OCI-LY7 (cell line): Measurements from ENCODE around the gene RAB42. TPM values are rescaled to one million over a fixed set of nuclear protein-coding genes. Genes with fewer than 3 reads are reported as not detected.
A peak's percentile ranks its signal among the peaks of the same experiment; 100 is the strongest.
"Not testable (repeated sequence)": the region's sequence is repeated elsewhere in the genome, so short reads cannot be mapped to it uniquely, and the experiment has no call there.

Experiments used
- BruUV-seq: library from RNA; stranded (reverse); fragments of 400-500 nt; replicated peaks from 2 replicates; lab custom pipeline; 2021; lab: Mats Ljungman, UMichigan
- CTCF ChIA-PET: fragments of 300-600 bp; sonication (Branson Sonifier 250); formaldehyde crosslinking; loops from one replicate; lab custom pipeline; 2022; ENCODE audit warnings: antibody characterized with exemption; ENCODE audit not compliant: unreplicated experiment; lab: Charles Lee
- POLR2A ChIA-PET: fragments of 300-600 bp; sonication (Branson Sonifier 250); formaldehyde crosslinking; loops from one replicate; lab custom pipeline; 2022; ENCODE audit warnings: antibody characterized with exemption; lab: Charles Lee
- DNase-seq: peaks from one replicate; pipeline ENCODE4 v3.0.0-alpha.2; 2015; ENCODE audit warnings: low spot score
- H2AFZ ChIP-seq: fragments of 200-600 bp; sonication (generic), shearing (Covaris generic); 2 replicates; pipeline ENCODE4 v1.6.1; 2014; ENCODE audit warnings: mild to moderate bottlenecking, antibody characterized with exemption, low read length, moderate library complexity
- H3K27ac ChIP-seq: fragments of 200-600 bp; sonication (generic); 2 replicates; pipeline ENCODE4 v1.5.1; 2014; ENCODE audit warnings: mixed run types, low read depth, mild to moderate bottlenecking, moderate library complexity, low read length, inconsistent platforms; ENCODE audit not compliant: poor library complexity, severe bottlenecking
- H3K36me3 ChIP-seq: fragments of 200-600 bp; sonication (generic); 2 replicates; pipeline ENCODE4 v1.6.1; 2014; ENCODE audit warnings: mild to moderate bottlenecking, antibody characterized with exemption, low read length, moderate library complexity, mixed read lengths; ENCODE audit not compliant: insufficient read depth
- H3K4me1 ChIP-seq: fragments of 200-600 bp; sonication (generic); 2 replicates; pipeline ENCODE4 v1.5.1; 2014; ENCODE audit warnings: mild to moderate bottlenecking, low read length; ENCODE audit not compliant: insufficient read depth, poor library complexity, severe bottlenecking
- H3K4me2 ChIP-seq: fragments of 200-600 bp; sonication (generic); 2 replicates; pipeline ENCODE4 v1.6.1; 2014; ENCODE audit warnings: mild to moderate bottlenecking, low read length
- H3K4me3 ChIP-seq: fragments of 200-600 bp; sonication (generic); 2 replicates; pipeline ENCODE4 v1.5.1; 2014; ENCODE audit warnings: mild to moderate bottlenecking, low read depth, low read length; ENCODE audit not compliant: poor library complexity, severe bottlenecking
- H3K79me2 ChIP-seq: fragments of 200-600 bp; sonication (generic); 2 replicates; pipeline ENCODE4 v1.6.1; 2016; ENCODE audit warnings: low read depth, mild to moderate bottlenecking, low read length, moderate library complexity, mixed read lengths; ENCODE audit not compliant: insufficient read depth
- H3K9me2 ChIP-seq: fragments of 200-600 bp; sonication (generic); 2 replicates; pipeline ENCODE4 v1.6.1; 2016; ENCODE audit warnings: mild to moderate bottlenecking, low read length, mixed read lengths; ENCODE audit not compliant: insufficient read depth
- H3K9me3 ChIP-seq: fragments of 200-600 bp; sonication (generic); 2 replicates; pipeline ENCODE4 v1.6.1; 2014; ENCODE audit warnings: mild to moderate bottlenecking, mixed run types, low read length, mixed read lengths
- H4K20me1 ChIP-seq: fragments of 200-600 bp; sonication (generic); 2 replicates; pipeline ENCODE4 v1.6.1; 2014; ENCODE audit warnings: mild to moderate bottlenecking, antibody characterized with exemption, low read length, moderate library complexity, mixed read lengths; ENCODE audit not compliant: insufficient read depth
- EZH2phosphoT487 ChIP-seq: fragments of 200-600 bp; sonication (generic); IDR thresholded peaks from 2 replicates; pipeline ENCODE4 v1.6.1; 2018; ENCODE audit warnings: low read depth, borderline replicate concordance, mild to moderate bottlenecking, mixed run types, antibody characterized with exemption, low read length, moderate library complexity, mixed read lengths
- intact Hi-C: fragments of 100-400 bp; cut with micrococcal nuclease; formaldehyde crosslinking; loops from one replicate; pipeline ENCODE4 v1.10.0; 2022; ENCODE audit not compliant: unreplicated experiment
- total RNA-seq, 2 experiments: library from RNA; depleted of rRNA in 1 of 2; stranded (reverse); fragments of >200 nt in 1 of 2; shearing (Covaris generic) in 1 of 2; gene quantifications; 2 replicates each; pipeline ENCODE4 v1.2.3, GENCODE V29; 2014 to 2022
- TF ChIP-seq, protein P1 (sequence below): fragments of 200-600 bp; sonication (generic); conservative IDR thresholded peaks from 2 replicates; pipeline ENCODE4 v1.5.1; 2014; ENCODE audit warnings: mild to moderate bottlenecking, antibody characterized with exemption, low read length, moderate library complexity, mixed read lengths

Gene RAB42
- total RNA-seq, 2 experiments from 2014 or later = not detected

DNA sequence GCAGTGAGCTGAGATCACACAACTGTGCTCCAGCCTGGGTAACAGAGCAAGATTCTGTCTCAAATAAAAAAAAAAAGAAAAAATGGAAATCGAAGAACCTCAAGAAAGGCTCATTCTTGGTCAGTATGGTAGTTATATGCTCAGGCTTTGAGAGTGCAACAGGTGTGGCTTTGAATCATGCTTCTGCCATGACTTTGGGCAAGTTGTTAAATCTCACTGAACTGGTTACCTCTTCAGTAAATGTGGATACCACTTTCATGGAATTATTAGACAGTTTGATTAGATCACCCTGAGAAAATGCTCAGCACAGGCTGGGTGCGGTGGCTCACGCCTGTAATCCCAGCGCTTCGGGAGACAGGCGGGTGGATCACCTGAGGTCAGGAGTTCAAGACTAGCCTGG is 26.3 kb upstream of the RAB42 start:
- no peaks in the 10 kb centered on the region for H3K9me3 ChIP-seq
- peaks cover 78% of the 10 kb centered on the region for H3K36me3 ChIP-seq
- H2AFZ ChIP-seq = no peak overlapping the region
- CTCF ChIA-PET = no interaction called here
- H3K4me3 ChIP-seq = no peak overlapping the region
- H3K27ac ChIP-seq = no peak overlapping the region
- POLR2A ChIA-PET = no interaction called here
- H3K79me2 ChIP-seq = no peaks in the 10 kb centered on the region
- DNase-seq = no peak
- H3K4me2 ChIP-seq = no peak overlapping the region
- intact Hi-C loops = no loop called here
- H4K20me1 ChIP-seq = no peaks in the 10 kb centered on the region
- TSS peak; percentile 21 for BruUV-seq
- H3K9me2 ChIP-seq = no peaks in the 10 kb centered on the region
- TF ChIP-seq, protein P1, sequence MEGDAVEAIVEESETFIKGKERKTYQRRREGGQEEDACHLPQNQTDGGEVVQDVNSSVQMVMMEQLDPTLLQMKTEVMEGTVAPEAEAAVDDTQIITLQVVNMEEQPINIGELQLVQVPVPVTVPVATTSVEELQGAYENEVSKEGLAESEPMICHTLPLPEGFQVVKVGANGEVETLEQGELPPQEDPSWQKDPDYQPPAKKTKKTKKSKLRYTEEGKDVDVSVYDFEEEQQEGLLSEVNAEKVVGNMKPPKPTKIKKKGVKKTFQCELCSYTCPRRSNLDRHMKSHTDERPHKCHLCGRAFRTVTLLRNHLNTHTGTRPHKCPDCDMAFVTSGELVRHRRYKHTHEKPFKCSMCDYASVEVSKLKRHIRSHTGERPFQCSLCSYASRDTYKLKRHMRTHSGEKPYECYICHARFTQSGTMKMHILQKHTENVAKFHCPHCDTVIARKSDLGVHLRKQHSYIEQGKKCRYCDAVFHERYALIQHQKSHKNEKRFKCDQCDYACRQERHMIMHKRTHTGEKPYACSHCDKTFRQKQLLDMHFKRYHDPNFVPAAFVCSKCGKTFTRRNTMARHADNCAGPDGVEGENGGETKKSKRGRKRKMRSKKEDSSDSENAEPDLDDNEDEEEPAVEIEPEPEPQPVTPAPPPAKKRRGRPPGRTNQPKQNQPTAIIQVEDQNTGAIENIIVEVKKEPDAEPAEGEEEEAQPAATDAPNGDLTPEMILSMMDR = no peak
- no peak for TF ChIP-seq EZH2phosphoT487
- no peaks in the 10 kb centered on the region for H3K4me1 ChIP-seq

DNA sequence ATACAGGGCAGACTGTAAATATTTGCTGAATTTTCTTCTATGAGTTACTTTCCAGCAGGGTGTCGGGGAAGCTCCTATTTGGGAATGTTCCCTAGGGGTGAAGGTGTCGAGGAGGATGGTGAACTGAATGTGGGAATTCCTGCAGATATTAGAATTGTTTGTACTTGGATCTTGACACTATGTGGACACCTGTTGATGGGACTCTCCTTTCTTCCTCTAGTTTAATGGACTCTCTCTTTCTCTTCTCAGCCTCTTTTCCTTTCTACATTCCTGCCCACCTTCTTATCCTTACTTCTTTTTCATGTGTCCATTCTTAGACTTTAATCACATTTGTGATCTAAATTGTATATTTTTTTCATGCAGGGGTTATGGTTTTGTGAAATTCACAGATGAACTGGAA is 25.1 kb upstream of the RAB42 start:
- Histone ChIP-seq H3K4me3 (no peak overlapping the region), H3K27ac (no peak overlapping the region), H3K9me2 (no peaks in the 10 kb centered on the region), H3K79me2 (no peaks in the 10 kb centered on the region), H3K36me3 (peaks cover 77% of the 10 kb centered on the region), H3K9me3 (no peaks in the 10 kb centered on the region), H2AFZ (no peak overlapping the region), H3K4me2 (no peak overlapping the region), H4K20me1 (no peaks in the 10 kb centered on the region), H3K4me1 (no peaks in the 10 kb centered on the region)
- CTCF ChIA-PET = no interaction called here
- no TSS peak for BruUV-seq
- intact Hi-C loops = no loop called here
- no peak for TF ChIP-seq EZH2phosphoT487
- TF ChIP-seq, protein P1 = no peak
- POLR2A ChIA-PET = no interaction called here
- DNase-seq = no peak

DNA sequence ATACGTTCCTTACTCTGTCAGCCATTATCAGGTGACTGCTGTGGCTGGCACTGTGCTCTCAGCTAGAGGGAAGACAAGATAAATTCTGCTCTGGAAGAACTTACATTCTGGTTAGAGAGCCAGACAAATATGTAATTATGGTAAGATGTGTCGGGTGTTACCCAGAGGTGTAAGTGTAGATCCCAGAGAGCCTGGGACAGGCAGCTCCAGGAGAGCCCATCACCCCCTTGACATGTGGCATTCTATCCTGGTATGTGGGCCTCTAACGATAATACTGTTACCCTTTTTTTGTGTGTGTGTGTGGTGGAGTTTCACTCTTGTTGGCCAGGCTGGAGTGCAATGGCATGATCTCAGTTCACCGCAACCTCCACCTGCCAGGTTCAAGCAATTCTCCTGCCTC is 20.2 kb upstream of the RAB42 start:
- no peak for DNase-seq
- Histone ChIP-seq H3K27ac (no peak overlapping the region), H3K4me1 (no peaks in the 10 kb centered on the region), H2AFZ (no peak overlapping the region), H3K4me3 (no peak overlapping the region), H4K20me1 (no peaks in the 10 kb centered on the region), H3K9me3 (no peaks in the 10 kb centered on the region), H3K4me2 (no peak overlapping the region), H3K36me3 (peaks cover 64% of the 10 kb centered on the region), H3K9me2 (no peaks in the 10 kb centered on the region), H3K79me2 (no peaks in the 10 kb centered on the region)
- CTCF ChIA-PET = no interaction called here
- no peak for TF ChIP-seq EZH2phosphoT487
- TF ChIP-seq, protein P1 = no peak
- POLR2A ChIA-PET = interaction anchor here (2.3 kb wide), 1 partner anchor 10 kb away, joined by 6 read pairs; no protein-coding TSS in a partner anchor
- BruUV-seq = no TSS peak
- intact Hi-C loops = no loop called here

DNA sequence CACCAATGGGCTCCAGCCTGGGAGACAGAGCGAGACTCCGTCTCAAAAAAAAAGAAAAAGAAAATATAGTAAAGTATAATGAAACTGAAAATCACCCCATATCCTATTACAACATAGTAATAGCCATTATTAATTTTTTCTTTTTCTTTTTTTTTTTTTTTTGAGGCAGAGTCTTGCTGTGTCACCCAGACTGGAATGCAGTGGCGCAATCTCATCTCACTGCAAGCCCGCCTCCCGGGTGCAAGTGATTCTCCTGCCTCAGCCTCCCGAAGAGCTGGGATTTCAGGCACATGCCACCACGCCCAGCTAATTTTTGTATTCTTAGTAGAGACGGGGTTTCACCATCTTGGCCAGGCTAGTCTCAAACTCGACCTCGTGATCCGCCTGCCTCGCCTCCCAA is 19.2 kb upstream of the RAB42 start:
- H3K79me2 ChIP-seq, H3K9me2 ChIP-seq, H3K4me1 ChIP-seq, H2AFZ ChIP-seq, intact Hi-C loops, BruUV-seq, H3K4me3 ChIP-seq, CTCF ChIA-PET, H3K27ac ChIP-seq, H4K20me1 ChIP-seq, H3K4me2 ChIP-seq, H3K9me3 ChIP-seq, DNase-seq: not testable (repeated sequence)
- POLR2A ChIA-PET = interaction anchor here (0.7 kb wide), 1 partner anchor 76 kb away, joined by 6 read pairs; no protein-coding TSS in a partner anchor
- H3K36me3 ChIP-seq = peaks cover 64% of the 10 kb centered on the region
